ENCODE data around the gene CNGB1. TPM values are rescaled to one million over a fixed set of nuclear protein-coding genes. Genes with fewer than 3 reads are reported as not detected.
A peak's percentile ranks its signal among the peaks of the same experiment; 100 is the strongest.

Gene CNGB1
- total and polyA plus RNA-seq, 2 of the 13 experiments (the other 11 are each of a cell fraction or from before 2014, with no cell fraction given), result 0.02 to 0.15 TPM

DNA sequence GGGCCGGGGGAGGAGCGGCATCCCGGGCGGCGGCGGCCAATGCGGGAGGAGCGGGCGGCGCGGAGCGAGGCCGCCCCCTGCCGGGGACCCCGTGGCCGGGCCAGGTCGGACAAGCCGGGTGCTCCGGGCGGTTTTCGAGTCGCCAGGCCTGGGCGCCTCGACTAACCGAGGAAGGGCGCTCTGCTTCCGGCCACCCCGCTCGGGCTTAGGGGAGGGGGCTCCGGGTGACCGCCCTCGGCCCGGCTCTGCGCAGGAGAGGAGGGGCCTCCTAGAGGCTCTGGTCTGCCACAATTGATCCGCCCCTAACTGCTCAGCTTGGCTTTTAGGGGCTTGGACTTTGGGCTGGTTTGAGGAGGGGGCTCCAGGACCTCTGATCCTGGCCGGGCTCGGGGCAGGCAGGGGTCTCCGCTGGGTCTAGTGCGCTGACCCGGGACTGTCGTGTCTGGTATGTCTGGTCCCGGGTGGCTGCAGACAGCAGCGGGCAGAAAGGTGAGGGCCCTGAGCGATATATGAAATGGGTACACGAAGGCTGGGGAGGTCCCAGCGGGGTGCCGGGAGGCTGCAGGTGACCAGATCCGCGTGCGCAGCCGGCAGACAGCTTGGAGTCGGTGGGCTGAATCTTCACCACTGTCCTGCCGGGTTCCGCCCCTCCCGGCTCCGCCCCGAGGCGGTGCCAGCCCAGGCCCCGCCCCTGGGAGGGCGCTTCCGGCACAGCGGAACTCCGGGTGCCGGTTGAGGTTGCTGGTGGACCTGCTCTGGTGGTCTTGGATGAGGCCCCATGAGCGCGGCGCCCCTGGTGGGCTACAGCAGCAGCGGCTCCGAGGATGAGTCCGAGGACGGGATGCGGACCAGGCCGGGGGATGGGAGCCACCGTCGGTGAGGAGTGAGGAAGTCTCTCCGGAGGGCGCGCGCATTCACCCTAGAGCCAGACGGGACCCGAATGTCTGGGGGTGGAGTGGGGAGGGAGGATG lies 30.1 kb upstream of the CNGB1 start, which contains the start of gene USB1 (continued):
- TF ChIP-seq, protein P1, sequence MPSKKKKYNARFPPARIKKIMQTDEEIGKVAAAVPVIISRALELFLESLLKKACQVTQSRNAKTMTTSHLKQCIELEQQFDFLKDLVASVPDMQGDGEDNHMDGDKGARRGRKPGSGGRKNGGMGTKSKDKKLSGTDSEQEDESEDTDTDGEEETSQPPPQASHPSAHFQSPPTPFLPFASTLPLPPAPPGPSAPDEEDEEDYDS (CRISPR knock-in tag; IDR thresholded peaks at IDR 0.05), result peak; percentile 71
- TF ChIP-seq EHMT2 (IDR thresholded peaks at IDR 0.05; ENCODE audit: borderline replicate concordance, low read depth, low read length) (no peak), MXD4 (CRISPR knock-in tag; IDR thresholded peaks at IDR 0.05) (peak; percentile 96), SMARCC2 (IDR thresholded peaks at IDR 0.05) (no peak), NR2F2 (IDR thresholded peaks at IDR 0.05; ENCODE audit: borderline replicate concordance, low read depth) (no peak), ARNT2 (CRISPR knock-in tag; IDR thresholded peaks at IDR 0.05; ENCODE audit: low read depth) (peak; percentile 83; the same call in 1 of the 2 replicates), ZNF83 (CRISPR knock-in tag; IDR thresholded peaks at IDR 0.05; ENCODE audit: borderline replicate concordance) (no peak), MAF1 (CRISPR knock-in tag; IDR thresholded peaks at IDR 0.05; ENCODE audit: borderline replicate concordance) (peak; percentile 75; the same call in 1 of the 2 replicates), SRSF1 (optimal IDR thresholded peaks at IDR 0.05; ENCODE audit: low read depth, low read length) (peak; percentile 57), SMAD9 (CRISPR knock-in tag; IDR thresholded peaks at IDR 0.05) (0 out of 2 replicates have a peak, but pooled peaks have one; percentile 36)
- TF ChIP-seq, protein P2, sequence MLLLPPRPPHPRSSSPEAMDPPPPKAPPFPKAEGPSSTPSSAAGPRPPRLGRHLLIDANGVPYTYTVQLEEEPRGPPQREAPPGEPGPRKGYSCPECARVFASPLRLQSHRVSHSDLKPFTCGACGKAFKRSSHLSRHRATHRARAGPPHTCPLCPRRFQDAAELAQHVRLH (CRISPR knock-in tag; IDR thresholded peaks at IDR 0.05; ENCODE audit: borderline replicate concordance, low read depth), result peak; percentile 80; the same call in 1 of the 2 replicates
- TF ChIP-seq, protein P3, sequence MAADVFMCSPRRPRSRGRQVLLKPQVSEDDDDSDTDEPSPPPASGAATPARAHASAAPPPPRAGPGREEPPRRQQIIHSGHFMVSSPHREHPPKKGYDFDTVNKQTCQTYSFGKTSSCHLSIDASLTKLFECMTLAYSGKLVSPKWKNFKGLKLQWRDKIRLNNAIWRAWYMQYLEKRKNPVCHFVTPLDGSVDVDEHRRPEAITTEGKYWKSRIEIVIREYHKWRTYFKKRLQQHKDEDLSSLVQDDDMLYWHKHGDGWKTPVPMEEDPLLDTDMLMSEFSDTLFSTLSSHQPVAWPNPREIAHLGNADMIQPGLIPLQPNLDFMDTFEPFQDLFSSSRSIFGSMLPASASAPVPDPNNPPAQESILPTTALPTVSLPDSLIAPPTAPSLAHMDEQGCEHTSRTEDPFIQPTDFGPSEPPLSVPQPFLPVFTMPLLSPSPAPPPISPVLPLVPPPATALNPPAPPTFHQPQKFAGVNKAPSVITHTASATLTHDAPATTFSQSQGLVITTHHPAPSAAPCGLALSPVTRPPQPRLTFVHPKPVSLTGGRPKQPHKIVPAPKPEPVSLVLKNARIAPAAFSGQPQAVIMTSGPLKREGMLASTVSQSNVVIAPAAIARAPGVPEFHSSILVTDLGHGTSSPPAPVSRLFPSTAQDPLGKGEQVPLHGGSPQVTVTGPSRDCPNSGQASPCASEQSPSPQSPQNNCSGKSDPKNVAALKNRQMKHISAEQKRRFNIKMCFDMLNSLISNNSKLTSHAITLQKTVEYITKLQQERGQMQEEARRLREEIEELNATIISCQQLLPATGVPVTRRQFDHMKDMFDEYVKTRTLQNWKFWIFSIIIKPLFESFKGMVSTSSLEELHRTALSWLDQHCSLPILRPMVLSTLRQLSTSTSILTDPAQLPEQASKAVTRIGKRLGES (CRISPR knock-in tag; IDR thresholded peaks at IDR 0.05; ENCODE audit: borderline replicate concordance), result no peak
- TF ChIP-seq, protein P4, sequence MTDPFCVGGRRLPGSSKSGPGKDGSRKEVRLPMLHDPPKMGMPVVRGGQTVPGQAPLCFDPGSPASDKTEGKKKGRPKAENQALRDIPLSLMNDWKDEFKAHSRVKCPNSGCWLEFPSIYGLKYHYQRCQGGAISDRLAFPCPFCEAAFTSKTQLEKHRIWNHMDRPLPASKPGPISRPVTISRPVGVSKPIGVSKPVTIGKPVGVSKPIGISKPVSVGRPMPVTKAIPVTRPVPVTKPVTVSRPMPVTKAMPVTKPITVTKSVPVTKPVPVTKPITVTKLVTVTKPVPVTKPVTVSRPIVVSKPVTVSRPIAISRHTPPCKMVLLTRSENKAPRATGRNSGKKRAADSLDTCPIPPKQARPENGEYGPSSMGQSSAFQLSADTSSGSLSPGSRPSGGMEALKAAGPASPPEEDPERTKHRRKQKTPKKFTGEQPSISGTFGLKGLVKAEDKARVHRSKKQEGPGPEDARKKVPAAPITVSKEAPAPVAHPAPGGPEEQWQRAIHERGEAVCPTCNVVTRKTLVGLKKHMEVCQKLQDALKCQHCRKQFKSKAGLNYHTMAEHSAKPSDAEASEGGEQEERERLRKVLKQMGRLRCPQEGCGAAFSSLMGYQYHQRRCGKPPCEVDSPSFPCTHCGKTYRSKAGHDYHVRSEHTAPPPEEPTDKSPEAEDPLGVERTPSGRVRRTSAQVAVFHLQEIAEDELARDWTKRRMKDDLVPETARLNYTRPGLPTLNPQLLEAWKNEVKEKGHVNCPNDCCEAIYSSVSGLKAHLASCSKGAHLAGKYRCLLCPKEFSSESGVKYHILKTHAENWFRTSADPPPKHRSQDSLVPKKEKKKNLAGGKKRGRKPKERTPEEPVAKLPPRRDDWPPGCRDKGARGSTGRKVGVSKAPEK (CRISPR knock-in tag; IDR thresholded peaks at IDR 0.05; ENCODE audit: borderline replicate concordance), result peak; percentile 58; the same call in 1 of the 2 replicates
- TF ChIP-seq, protein P5, sequence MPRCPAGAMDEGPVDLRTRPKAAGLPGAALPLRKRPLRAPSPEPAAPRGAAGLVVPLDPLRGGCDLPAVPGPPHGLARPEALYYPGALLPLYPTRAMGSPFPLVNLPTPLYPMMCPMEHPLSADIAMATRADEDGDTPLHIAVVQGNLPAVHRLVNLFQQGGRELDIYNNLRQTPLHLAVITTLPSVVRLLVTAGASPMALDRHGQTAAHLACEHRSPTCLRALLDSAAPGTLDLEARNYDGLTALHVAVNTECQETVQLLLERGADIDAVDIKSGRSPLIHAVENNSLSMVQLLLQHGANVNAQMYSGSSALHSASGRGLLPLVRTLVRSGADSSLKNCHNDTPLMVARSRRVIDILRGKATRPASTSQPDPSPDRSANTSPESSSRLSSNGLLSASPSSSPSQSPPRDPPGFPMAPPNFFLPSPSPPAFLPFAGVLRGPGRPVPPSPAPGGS (CRISPR knock-in tag; IDR thresholded peaks at IDR 0.05), result no peak; the same call in 1 of the 2 replicates
- TF ChIP-seq, protein P6, sequence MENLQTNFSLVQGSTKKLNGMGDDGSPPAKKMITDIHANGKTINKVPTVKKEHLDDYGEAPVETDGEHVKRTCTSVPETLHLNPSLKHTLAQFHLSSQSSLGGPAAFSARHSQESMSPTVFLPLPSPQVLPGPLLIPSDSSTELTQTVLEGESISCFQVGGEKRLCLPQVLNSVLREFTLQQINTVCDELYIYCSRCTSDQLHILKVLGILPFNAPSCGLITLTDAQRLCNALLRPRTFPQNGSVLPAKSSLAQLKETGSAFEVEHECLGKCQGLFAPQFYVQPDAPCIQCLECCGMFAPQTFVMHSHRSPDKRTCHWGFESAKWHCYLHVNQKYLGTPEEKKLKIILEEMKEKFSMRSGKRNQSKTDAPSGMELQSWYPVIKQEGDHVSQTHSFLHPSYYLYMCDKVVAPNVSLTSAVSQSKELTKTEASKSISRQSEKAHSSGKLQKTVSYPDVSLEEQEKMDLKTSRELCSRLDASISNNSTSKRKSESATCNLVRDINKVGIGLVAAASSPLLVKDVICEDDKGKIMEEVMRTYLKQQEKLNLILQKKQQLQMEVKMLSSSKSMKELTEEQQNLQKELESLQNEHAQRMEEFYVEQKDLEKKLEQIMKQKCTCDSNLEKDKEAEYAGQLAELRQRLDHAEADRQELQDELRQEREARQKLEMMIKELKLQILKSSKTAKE (CRISPR knock-in tag; IDR thresholded peaks at IDR 0.05; ENCODE audit: borderline replicate concordance), result no peak; the same call in 1 of the 2 replicates

All from HepG2 (cell line).